Brain microvascular endothelial cell (primary cell): Measurements from ENCODE around the gene FRMD3.
A peak's percentile ranks its signal among the peaks of the same experiment; 100 is the strongest.

ENCODE experiments used
- DNase-seq: peaks from one replicate; pipeline ENCODE4 v3.0.0-alpha.2; 2020
- H3K27ac ChIP-seq: fragments of 250-450 bp; sonication (Bioruptor Pico); 2 replicates; pipeline ENCODE4 v1.5.1; 2020; ENCODE audit warnings: mild to moderate bottlenecking, moderate library complexity
- H3K27me3 ChIP-seq: fragments of 250-450 bp; sonication (Bioruptor Pico); replicated peaks from 2 replicates; pipeline ENCODE4 v1.5.1; 2020; ENCODE audit warnings: mild to moderate bottlenecking
- H3K36me3 ChIP-seq: fragments of 250-450 bp; sonication (Bioruptor Pico); replicated peaks from 2 replicates; pipeline ENCODE4 v1.5.1; 2020; ENCODE audit warnings: mild to moderate bottlenecking
- H3K4me3 ChIP-seq: 2 replicates; pipeline ENCODE4 v1.5.1; 2011; ENCODE audit warnings: low read depth, mild to moderate bottlenecking, control low read depth, low read length, moderate library complexity
- in situ Hi-C: cut with HindIII; loops from 2 replicates; pipeline ENCODE4 v1.10.0; 2017; ENCODE audit warnings: low sequenced_read_pairs, low pct_ligation_motif_present
- TF ChIP-seq, protein P1 (sequence below): IDR thresholded peaks from 2 replicates; pipeline ENCODE4 v1.5.1; 2011; ENCODE audit warnings: low read depth, mild to moderate bottlenecking, moderate library complexity, low read length, control low read depth, inconsistent platforms; ENCODE audit errors: missing control alignments

Gene FRMD3

DNA sequence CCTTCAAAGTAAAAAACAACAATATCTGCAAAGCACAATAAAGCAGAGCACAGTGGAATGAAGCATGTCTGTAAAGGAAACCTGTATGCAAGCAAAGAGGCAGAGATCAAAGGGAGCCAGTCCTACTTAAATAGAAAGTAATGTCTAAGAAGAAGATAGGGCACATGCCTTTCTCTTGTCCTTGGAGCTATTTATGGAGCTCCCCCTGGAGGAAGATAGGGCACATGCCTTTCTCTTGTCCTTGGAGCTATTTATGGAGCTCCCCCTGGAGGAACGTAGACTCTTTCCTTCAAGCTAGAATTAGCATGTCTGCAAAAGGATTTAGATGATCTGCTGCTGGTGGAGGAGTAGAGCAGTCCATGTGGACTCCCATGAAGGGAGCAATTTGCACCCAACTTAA is 307.2 kb downstream of the FRMD3 start:
- in situ Hi-C loops = no loop called here
- H3K27me3 ChIP-seq = no peaks in the 10 kb centered on the region
- DNase-seq = no peak
- no peak overlapping the region for H3K4me3 ChIP-seq
- H3K27ac ChIP-seq = no peak overlapping the region
- TF ChIP-seq, protein P1, sequence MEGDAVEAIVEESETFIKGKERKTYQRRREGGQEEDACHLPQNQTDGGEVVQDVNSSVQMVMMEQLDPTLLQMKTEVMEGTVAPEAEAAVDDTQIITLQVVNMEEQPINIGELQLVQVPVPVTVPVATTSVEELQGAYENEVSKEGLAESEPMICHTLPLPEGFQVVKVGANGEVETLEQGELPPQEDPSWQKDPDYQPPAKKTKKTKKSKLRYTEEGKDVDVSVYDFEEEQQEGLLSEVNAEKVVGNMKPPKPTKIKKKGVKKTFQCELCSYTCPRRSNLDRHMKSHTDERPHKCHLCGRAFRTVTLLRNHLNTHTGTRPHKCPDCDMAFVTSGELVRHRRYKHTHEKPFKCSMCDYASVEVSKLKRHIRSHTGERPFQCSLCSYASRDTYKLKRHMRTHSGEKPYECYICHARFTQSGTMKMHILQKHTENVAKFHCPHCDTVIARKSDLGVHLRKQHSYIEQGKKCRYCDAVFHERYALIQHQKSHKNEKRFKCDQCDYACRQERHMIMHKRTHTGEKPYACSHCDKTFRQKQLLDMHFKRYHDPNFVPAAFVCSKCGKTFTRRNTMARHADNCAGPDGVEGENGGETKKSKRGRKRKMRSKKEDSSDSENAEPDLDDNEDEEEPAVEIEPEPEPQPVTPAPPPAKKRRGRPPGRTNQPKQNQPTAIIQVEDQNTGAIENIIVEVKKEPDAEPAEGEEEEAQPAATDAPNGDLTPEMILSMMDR = peak; percentile 32
- H3K36me3 ChIP-seq = no peaks in the 10 kb centered on the region

DNA sequence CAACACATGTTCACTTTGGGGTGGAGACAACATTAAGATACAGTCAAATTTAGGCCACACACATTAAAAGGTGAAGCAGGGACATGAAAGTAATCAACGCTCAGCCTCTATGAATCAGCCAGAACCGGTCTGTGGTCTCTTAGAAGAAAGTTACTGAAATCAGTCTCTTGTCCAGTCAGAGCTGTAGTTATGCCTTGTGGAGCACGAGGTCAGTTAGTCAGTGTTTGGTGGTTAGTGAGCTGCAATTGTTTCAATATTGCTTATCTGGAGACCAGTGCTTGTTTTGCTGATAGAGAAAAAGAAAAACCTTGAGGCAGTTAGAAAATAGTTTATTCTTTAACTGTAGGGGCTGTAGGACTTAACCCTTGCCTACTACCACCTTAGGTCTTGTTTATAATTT is 317.5 kb downstream of the FRMD3 start:
- Histone ChIP-seq H3K27me3 (no peaks in the 10 kb centered on the region), H3K36me3 (no peaks in the 10 kb centered on the region), H3K27ac (peak overlapping the region; percentile 24), H3K4me3 (no peak overlapping the region)
- in situ Hi-C loops = no loop called here
- peak; percentile 92 for DNase-seq
- TF ChIP-seq, protein P1 = no peak

DNA sequence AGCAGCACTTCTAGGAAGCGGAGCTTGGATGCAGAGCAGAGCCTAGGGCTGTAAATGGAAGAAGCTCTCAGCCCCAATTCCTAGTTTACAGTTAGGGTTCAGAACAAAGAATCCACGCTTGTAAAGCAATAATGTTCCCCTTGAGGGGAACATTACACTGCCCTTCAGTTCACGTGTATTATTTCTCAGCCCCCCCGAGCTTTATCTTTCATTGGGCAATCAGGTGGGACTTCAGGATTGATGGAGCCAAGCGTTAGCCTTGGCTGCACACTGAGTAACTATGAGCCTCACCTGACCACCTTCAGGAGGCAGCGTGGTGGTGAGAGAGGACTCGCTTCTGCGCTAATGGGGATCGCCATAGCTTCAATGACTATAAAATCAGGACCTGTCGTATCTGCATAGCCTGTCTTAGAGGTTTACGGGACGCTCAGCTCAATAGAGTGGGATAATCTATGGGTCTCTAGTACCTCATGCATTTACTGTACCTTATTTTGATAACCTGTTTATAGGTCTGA is 318.2 kb downstream of the FRMD3 start:
- Histone ChIP-seq H3K27ac (no peak overlapping the region), H3K27me3 (no peaks in the 10 kb centered on the region), H3K4me3 (peak overlapping the region; percentile 66), H3K36me3 (no peaks in the 10 kb centered on the region)
- in situ Hi-C loops = no loop called here
- TF ChIP-seq, protein P1 = no peak
- no peak for DNase-seq

DNA sequence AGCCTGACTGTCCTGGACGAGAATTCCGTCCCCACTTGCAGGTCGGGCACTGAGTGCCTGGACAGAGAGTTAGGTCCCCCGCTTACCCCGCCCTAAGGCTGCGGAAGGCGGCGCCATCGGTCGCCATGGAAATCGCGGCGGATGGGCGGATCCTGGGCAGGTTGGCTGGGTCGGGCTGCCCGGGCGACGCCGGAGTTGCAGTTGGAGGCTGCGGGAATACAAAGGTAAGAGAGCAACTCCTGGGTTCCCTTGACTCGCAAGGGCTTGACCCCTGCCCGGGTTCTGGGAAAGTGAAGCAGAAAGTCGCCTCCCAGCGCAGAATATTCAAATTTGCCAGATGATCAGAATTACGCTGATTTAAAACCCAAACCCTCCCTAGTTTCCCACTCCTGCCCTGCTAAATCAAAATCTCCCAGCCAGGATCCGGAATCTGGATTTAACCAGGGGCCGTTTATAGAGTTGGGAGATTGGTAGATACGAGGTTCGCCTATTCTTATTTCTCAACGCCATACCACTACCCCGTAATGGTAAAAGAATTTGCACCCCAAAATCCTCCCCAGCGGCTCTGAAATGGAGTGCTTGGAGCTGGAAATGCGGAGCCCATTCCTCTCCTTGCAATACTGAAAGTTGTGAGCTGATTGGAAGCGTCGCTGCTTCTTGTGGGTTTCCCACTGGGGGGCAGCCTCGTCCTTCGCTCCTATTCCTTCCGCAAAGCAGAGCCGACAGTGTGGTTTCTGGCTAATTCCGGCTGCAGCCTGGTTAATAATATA is 318.9 kb downstream of the FRMD3 start:
- in situ Hi-C loops = no loop called here
- Histone ChIP-seq H3K27ac (no peak overlapping the region), H3K4me3 (peak overlapping the region; percentile 66), H3K27me3 (no peaks in the 10 kb centered on the region), H3K36me3 (no peaks in the 10 kb centered on the region)
- TF ChIP-seq, protein P1 = peak; percentile 31
- DNase-seq = peak; percentile 64

DNA sequence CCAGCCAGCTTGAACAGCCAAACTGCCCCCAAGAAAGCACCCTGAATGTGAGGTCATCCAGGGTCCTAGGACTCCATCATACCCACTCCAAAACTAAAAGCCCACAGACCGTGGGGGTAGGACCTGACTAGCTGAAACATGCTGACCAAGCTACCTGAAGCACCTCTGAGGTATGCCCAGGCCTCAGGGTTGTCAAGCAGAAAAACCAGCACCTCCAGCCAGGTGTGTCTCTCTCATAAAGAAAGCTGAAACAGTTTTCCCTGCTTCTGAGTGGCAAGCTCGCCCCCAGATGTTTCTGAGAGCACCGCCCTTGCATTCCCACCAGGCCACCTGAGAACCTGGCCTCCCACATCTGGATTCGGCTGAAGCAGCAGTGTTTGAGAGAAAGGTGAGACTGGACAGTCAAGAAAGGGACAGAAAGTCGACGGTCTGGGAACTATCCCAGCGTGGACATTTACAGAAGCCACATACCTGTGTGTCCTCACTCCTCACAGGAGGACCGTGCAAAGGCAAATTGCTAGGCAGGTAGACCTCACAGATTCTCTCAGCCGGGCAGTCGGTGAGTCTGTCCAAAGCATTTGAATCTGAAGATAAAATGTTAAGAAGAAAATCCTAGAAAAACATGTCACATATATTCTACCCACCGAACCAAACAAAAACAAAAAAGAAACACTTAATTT is 319.6 kb downstream of the FRMD3 start:
- H3K27ac ChIP-seq = no peak overlapping the region
- DNase-seq = no peak
- H3K4me3 ChIP-seq = no peak overlapping the region
- H3K36me3 ChIP-seq = no peaks in the 10 kb centered on the region
- no peaks in the 10 kb centered on the region for H3K27me3 ChIP-seq
- TF ChIP-seq, protein P1 = no peak
- in situ Hi-C loops = no loop called here
